Brain microvascular endothelial cell (primary cell): ENCODE results near the gene RAD21L1.

ENCODE experiments used
- DNase-seq: peaks from one replicate; pipeline ENCODE4 v3.0.0-alpha.2; 2020
- H3K27ac ChIP-seq: fragments of 250-450 bp; sonication (Bioruptor Pico); 2 replicates; pipeline ENCODE4 v1.5.1; 2020; ENCODE audit warnings: mild to moderate bottlenecking, moderate library complexity
- H3K27me3 ChIP-seq: fragments of 250-450 bp; sonication (Bioruptor Pico); replicated peaks from 2 replicates; pipeline ENCODE4 v1.5.1; 2020; ENCODE audit warnings: mild to moderate bottlenecking
- H3K36me3 ChIP-seq: fragments of 250-450 bp; sonication (Bioruptor Pico); replicated peaks from 2 replicates; pipeline ENCODE4 v1.5.1; 2020; ENCODE audit warnings: mild to moderate bottlenecking
- H3K4me3 ChIP-seq: 2 replicates; pipeline ENCODE4 v1.5.1; 2011; ENCODE audit warnings: low read depth, mild to moderate bottlenecking, control low read depth, low read length, moderate library complexity
- in situ Hi-C: cut with HindIII; loops from 2 replicates; pipeline ENCODE4 v1.10.0; 2017; ENCODE audit warnings: low sequenced_read_pairs, low pct_ligation_motif_present
- TF ChIP-seq, protein P1 (sequence below): IDR thresholded peaks from 2 replicates; pipeline ENCODE4 v1.5.1; 2011; ENCODE audit warnings: low read depth, mild to moderate bottlenecking, moderate library complexity, low read length, control low read depth, inconsistent platforms; ENCODE audit errors: missing control alignments

Gene RAD21L1

DNA sequence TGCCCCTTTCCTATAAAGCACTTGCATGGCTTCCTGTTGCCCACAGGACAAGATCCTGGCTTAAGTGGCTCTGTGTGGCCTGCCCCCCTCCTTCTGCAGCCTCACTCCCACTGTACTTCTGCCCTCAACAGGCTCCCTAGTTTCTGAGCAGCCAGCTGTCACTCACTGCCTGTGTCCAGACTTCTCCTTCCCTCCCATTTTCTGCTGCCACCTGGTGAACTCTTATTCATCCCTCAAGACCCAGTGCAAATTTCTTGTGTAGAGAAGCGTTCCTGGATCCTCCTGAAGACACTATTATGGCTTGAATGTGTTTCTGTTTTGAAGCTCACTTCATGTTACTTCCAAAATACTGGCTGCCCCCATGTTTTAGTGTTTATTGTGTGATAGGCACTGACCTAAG is 66.8 kb downstream of the RAD21L1 start:
- DNase-seq = no peak
- H3K36me3 ChIP-seq = no peaks in the 10 kb centered on the region
- H3K4me3 ChIP-seq = no peak overlapping the region
- in situ Hi-C loops = no loop called here
- H3K27me3 ChIP-seq = no peaks in the 10 kb centered on the region
- no peak overlapping the region for H3K27ac ChIP-seq
- TF ChIP-seq, protein P1, sequence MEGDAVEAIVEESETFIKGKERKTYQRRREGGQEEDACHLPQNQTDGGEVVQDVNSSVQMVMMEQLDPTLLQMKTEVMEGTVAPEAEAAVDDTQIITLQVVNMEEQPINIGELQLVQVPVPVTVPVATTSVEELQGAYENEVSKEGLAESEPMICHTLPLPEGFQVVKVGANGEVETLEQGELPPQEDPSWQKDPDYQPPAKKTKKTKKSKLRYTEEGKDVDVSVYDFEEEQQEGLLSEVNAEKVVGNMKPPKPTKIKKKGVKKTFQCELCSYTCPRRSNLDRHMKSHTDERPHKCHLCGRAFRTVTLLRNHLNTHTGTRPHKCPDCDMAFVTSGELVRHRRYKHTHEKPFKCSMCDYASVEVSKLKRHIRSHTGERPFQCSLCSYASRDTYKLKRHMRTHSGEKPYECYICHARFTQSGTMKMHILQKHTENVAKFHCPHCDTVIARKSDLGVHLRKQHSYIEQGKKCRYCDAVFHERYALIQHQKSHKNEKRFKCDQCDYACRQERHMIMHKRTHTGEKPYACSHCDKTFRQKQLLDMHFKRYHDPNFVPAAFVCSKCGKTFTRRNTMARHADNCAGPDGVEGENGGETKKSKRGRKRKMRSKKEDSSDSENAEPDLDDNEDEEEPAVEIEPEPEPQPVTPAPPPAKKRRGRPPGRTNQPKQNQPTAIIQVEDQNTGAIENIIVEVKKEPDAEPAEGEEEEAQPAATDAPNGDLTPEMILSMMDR = no peak

- no peak for DNase-seq
- no peak overlapping the region for H3K27ac ChIP-seq
- TF ChIP-seq, protein P1 = no peak
- in situ Hi-C loops = no loop called here
- H3K27me3 ChIP-seq = no peaks in the 10 kb centered on the region
- H3K36me3 ChIP-seq = no peaks in the 10 kb centered on the region
- no peak overlapping the region for H3K4me3 ChIP-seq
These were observed 68.0 kb downstream of the RAD21L1 start for GRCh38 chr20:1293641-1294379.

- in situ Hi-C loops = no loop called here
- H3K27me3 ChIP-seq = no peaks in the 10 kb centered on the region
- TF ChIP-seq, protein P1 = no peak
- H3K27ac ChIP-seq = no peak overlapping the region
- no peak overlapping the region for H3K4me3 ChIP-seq
- no peak for DNase-seq
- H3K36me3 ChIP-seq = no peaks in the 10 kb centered on the region
These were observed 68.7 kb downstream of the RAD21L1 start for GRCh38 chr20:1294497-1294896.

DNA sequence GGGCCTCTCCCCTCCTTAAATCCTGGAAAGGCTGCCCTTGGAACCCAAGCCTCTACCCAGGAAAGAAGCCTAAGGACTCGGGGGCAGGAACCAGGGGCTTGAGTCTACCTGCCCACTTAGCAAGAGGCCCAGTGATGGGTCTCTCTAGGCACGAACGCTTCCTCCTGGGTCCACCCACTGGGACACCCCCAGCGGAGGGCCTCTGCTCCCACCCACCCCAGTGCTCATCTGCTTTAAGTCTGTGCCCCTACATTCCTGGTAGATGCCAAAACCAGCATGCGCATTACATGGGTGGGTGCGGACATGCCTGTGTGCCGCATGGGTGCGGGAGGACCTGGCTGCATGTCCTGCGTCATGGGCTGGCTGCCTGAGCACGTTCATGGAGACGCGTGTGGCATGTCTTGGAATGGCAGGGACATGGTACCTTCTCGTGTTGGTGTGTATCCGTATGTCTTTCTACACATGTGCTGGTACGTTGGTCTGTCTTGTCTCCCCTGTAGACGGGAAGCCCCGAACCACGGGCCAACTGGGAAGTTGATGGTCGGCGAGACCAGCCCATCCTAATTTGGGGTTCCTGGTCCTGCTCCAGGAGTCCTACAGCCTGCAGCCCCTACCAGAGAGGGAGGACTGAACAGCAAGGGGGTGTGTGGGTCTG is 69.6 kb downstream of the RAD21L1 start:
- TF ChIP-seq, protein P1 = no peak
- in situ Hi-C loops = no loop called here
- no peak overlapping the region for H3K27ac ChIP-seq
- H3K4me3 ChIP-seq = no peak overlapping the region
- no peaks in the 10 kb centered on the region for H3K27me3 ChIP-seq
- DNase-seq = no peak
- H3K36me3 ChIP-seq = no peaks in the 10 kb centered on the region

DNA sequence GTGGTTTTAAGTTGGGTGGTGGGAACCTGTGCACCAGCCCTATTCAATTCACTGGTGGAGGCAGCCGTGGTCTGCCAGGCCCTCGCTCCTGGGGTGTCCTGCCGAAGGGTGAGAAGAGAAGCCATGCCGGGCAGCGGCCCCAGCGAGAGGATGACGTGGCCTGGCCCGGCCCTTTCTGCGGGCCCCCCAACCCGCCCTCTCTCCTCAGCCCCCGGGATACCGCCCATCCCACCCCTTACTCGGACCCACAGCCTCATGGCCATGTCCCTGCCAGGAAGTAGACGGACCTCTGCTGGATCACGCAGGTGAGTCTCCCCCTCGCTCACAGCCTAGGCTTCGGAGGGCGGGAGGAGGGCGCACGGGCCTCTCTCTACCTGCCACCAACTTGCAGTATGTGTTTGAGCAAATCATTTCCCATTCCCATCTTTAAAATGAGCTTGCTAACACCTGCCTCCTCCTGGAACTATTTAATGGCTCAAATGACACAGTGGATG is 70.3 kb downstream of the RAD21L1 start:
- TF ChIP-seq, protein P1 = no peak
- no peak for DNase-seq
- H3K27ac ChIP-seq = no peak overlapping the region
- no peaks in the 10 kb centered on the region for H3K36me3 ChIP-seq
- in situ Hi-C loops = no loop called here
- no peaks in the 10 kb centered on the region for H3K27me3 ChIP-seq
- H3K4me3 ChIP-seq = no peak overlapping the region
